GM06990 (cell line): Measurements from ENCODE around the gene THADA.
"Not testable (repeated sequence)": the region's sequence is repeated elsewhere in the genome, so short reads cannot be mapped to it uniquely, and the experiment has no call there.

Experiments
- DNase-seq: peaks from one replicate; pipeline ENCODE4 v3.0.0-alpha.2; 2011; ENCODE audit not compliant: insufficient read length; ENCODE audit errors: extremely low read depth
- H3K27me3 ChIP-seq: replicated peaks from 2 replicates; pipeline ENCODE4 v1.6.0; 2011; ENCODE audit warnings: low read length; ENCODE audit not compliant: control insufficient read depth, insufficient read depth
- H3K36me3 ChIP-seq: 2 replicates; pipeline ENCODE4 v1.5.1; 2011; ENCODE audit warnings: low read length; ENCODE audit not compliant: control insufficient read depth, insufficient read depth
- H3K4me3 ChIP-seq: replicated peaks from 2 replicates; pipeline ENCODE4 v1.5.1; 2011; ENCODE audit warnings: low read depth, mild to moderate bottlenecking, control low read depth, low read length
- TF ChIP-seq, protein P1 (sequence below): IDR thresholded peaks from 2 replicates; pipeline ENCODE4 v1.5.1; 2011; ENCODE audit warnings: low read length, control low read depth, mild to moderate bottlenecking, inconsistent platforms; ENCODE audit not compliant: insufficient read depth, poor library complexity, severe bottlenecking

The THADA gene

GRCh38 chr2:43400508-43400907, 195.3 kb downstream of the THADA start:
- no peak overlapping the region for H3K4me3 ChIP-seq
- no peak for DNase-seq
- H3K36me3 ChIP-seq, result peaks cover 3% of the 10 kb centered on the region
- H3K27me3 ChIP-seq, result no peaks in the 10 kb centered on the region
- TF ChIP-seq, protein P1, sequence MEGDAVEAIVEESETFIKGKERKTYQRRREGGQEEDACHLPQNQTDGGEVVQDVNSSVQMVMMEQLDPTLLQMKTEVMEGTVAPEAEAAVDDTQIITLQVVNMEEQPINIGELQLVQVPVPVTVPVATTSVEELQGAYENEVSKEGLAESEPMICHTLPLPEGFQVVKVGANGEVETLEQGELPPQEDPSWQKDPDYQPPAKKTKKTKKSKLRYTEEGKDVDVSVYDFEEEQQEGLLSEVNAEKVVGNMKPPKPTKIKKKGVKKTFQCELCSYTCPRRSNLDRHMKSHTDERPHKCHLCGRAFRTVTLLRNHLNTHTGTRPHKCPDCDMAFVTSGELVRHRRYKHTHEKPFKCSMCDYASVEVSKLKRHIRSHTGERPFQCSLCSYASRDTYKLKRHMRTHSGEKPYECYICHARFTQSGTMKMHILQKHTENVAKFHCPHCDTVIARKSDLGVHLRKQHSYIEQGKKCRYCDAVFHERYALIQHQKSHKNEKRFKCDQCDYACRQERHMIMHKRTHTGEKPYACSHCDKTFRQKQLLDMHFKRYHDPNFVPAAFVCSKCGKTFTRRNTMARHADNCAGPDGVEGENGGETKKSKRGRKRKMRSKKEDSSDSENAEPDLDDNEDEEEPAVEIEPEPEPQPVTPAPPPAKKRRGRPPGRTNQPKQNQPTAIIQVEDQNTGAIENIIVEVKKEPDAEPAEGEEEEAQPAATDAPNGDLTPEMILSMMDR, result no peak

- no peak for DNase-seq
- TF ChIP-seq, protein P1, result no peak
- Histone ChIP-seq H3K36me3 (peaks cover 3% of the 10 kb centered on the region), H3K4me3 (no peak overlapping the region), H3K27me3 (no peaks in the 10 kb centered on the region)
Measured at GRCh38 chr2:43399515-43400264, 196.1 kb downstream of the THADA start.

GRCh38 chr2:43399098-43399497, 196.7 kb downstream of the THADA start:
- Histone ChIP-seq H3K4me3 (no peak overlapping the region), H3K36me3 (peaks cover 3% of the 10 kb centered on the region), H3K27me3 (no peaks in the 10 kb centered on the region)
- TF ChIP-seq, protein P1, result no peak
- DNase-seq, result no peak

GRCh38 chr2:43397821-43398220, 198.0 kb downstream of the THADA start:
- Histone ChIP-seq H3K4me3 (no peak overlapping the region), H3K36me3 (peaks cover 3% of the 10 kb centered on the region), H3K27me3 (no peaks in the 10 kb centered on the region)
- no peak for DNase-seq
- TF ChIP-seq, protein P1, result no peak

DNA sequence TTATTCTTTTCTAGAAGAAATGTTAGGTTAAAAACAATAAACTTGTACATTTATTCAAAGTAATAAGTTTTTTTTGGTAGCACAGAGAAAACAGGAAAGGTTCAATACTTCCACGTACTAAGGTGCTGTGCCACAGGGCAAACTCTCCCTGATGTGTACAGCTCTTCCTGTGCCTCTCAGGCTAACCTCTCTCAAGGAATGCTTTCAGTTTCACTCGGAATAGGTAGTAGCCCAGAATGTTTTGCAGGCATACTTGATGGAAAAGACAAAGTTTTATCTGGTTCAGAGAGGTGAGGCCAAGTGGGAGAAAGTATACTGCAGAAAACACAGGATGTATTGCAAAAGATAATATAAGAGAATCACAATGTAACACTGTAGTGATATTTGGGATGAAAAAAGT, 198.4 kb downstream of the THADA start:
- Histone ChIP-seq H3K4me3 (no peak overlapping the region), H3K27me3 (no peaks in the 10 kb centered on the region), H3K36me3 (peaks cover 3% of the 10 kb centered on the region)
- TF ChIP-seq, protein P1, result no peak
- no peak for DNase-seq

GRCh38 chr2:43396344-43396743, 199.5 kb downstream of the THADA start:
- not testable (repeated sequence) for H3K36me3 ChIP-seq, H3K27me3 ChIP-seq, DNase-seq, H3K4me3 ChIP-seq
